Naive thymus-derived CD8-positive, alpha-beta T cell (primary cell): Measurements from ENCODE around the gene TRPM4. TPM values are rescaled to one million over a fixed set of nuclear protein-coding genes. Genes with fewer than 3 reads are reported as not detected.
"Not testable (repeated sequence)": the region's sequence is repeated elsewhere in the genome, so short reads cannot be mapped to it uniquely, and the experiment has no call there.

Source experiments
- ATAC-seq, 2 donors: fragments of 150-1000 bp; cut with Tn5 transposase in 1 of 2; sonication (Bioruptor Pico), chemical (Tn5 transposase) in 1 of 2; 1 replicate in 1 of 2; 2 replicates in 1 of 2; pipeline ENCODE4 v1.10.0; 2021; ENCODE audit warnings: mild to moderate bottlenecking in 2 of 2, moderate library complexity in 2 of 2
- POLR2A ChIA-PET: fragments of 350-600 bp; sonication (Branson Sonifier 250); formaldehyde crosslinking; loops from one replicate; lab custom pipeline; 2021; ENCODE audit warnings: antibody characterized with exemption; lab: Charles Lee
- DNase-seq, 10 donors: peaks; one replicate each; pipeline versions ENCODE4 v3.0.0 to v3.0.0-alpha.2; 2020 to 2022
- H3K27ac Mint-ChIP-seq, 10 donors: one replicate each; pipeline ENCODE4 v1.8.0; 2020 to 2022; ENCODE audit warnings: mild to moderate bottlenecking in 10 of 10, mixed read lengths in 10 of 10, moderate library complexity in 4 of 10, inconsistent platforms in 1 of 10
- H3K27me3 Mint-ChIP-seq, 5 donors: one replicate each; pipeline ENCODE4 v1.8.0; 2021 to 2022; ENCODE audit warnings: mixed read lengths in 5 of 5
- H3K36me3 Mint-ChIP-seq, 3 donors: one replicate each; pipeline ENCODE4 v1.8.0; 2020 to 2022; ENCODE audit warnings: mixed read lengths in 3 of 3, mild to moderate bottlenecking in 2 of 3, inconsistent platforms in 1 of 3
- H3K4me1 Mint-ChIP-seq, 4 donors: one replicate each; pipeline ENCODE4 v1.8.0; 2021 to 2022; ENCODE audit warnings: mixed read lengths in 4 of 4
- H3K4me3 Mint-ChIP-seq, 10 donors: one replicate each; pipeline ENCODE4 v1.8.0; 2020 to 2022; ENCODE audit warnings: mild to moderate bottlenecking in 10 of 10, mixed read lengths in 10 of 10, moderate library complexity in 6 of 10, inconsistent platforms in 1 of 10
- H3K9me3 Mint-ChIP-seq, 9 donors: one replicate each; pipeline ENCODE4 v1.8.0; 2020 to 2022; ENCODE audit warnings: mixed read lengths in 9 of 9, mild to moderate bottlenecking in 3 of 9, inconsistent platforms in 1 of 9, moderate library complexity in 1 of 9
- polyA plus RNA-seq, 3 donors: library from polyadenylated mRNA; unstranded; fragments of 300-500 nt; fragmentation: Illumina TruSeq; gene quantifications; one replicate each; pipeline ENCODE4 v1.2.3, GENCODE V29; 2021
- total RNA-seq, 8 experiments: library from RNA in 2 of 8; stranded (reverse) in 2 of 8; gene quantifications; one replicate each; pipeline ENCODE4 v1.2.3 and lab custom pipeline; 2021 to 2026

TRPM4 gene
- total and polyA plus RNA-seq, 5 experiments from 2014 or later, result not detected

GRCh38 chr19:49118565-49119410 lies 38.8 kb upstream of the TRPM4 start, which contains the start of gene C19orf73:
TSS of gene C19orf73 (minus strand) at chr19:49119143. CDS start at chr19:49119022, 121 bp downstream.
- H3K9me3 Mint-ChIP-seq, result no peaks in the 10 kb centered on the region
- H3K4me1 Mint-ChIP-seq, result peaks cover 17 to 42% (median 40%) of the 10 kb centered on the region in 4 donors

GRCh38 chr19:49119411-49120324 lies 37.9 kb upstream of the TRPM4 start, which contains the start of gene PPFIA3:
TSS of gene PPFIA3 (plus strand) at chr19:49119544. CDS start at chr19:49127874, 8,330 bp downstream.
- H3K27me3 Mint-ChIP-seq, result peaks cover 0 to 7% (median 0%) of the 10 kb centered on the region in 5 donors
- DNase-seq (peak in 2 of 10 donors; percentile 21 to 25), ATAC-seq (peak in 1 of 2 donors; percentile 10)
- no peaks in the 10 kb centered on the region for H3K9me3 Mint-ChIP-seq
- POLR2A ChIA-PET, result interaction anchor here (0.6 to 3.7 kb wide), 5 partner anchors 8 to 135 kb away, joined by 3 to 23 read pairs (median 5); no protein-coding TSS in a partner anchor
- H3K4me1 Mint-ChIP-seq, result peaks cover 16 to 39% (median 37%) of the 10 kb centered on the region in 4 donors
- H3K27ac Mint-ChIP-seq, result peak within 1 kb of the TSS; percentile 87 to 97 (median 94)
- H3K4me3 Mint-ChIP-seq, result peak within 1 kb of the TSS; percentile 78 to 94 (median 90)
- H3K36me3 Mint-ChIP-seq, result no peaks in the 10 kb centered on the region

More at GRCh38 chr19:49118565-49119410, 38.8 kb upstream of the TRPM4 start, which contains the start of gene C19orf73:
- POLR2A ChIA-PET, result interaction anchor here (0.8 to 3.7 kb wide), 4 partner anchors 9 to 126 kb away, joined by 4 to 23 read pairs (median 6); partner anchors contain the start of genes GYS1 and RUVBL2
- Mint-ChIP-seq H3K36me3 (no peaks in the 10 kb centered on the region), H3K4me3 (peak within 1 kb of the TSS; percentile 78 to 94 (median 90)), H3K27me3 (peaks cover 0 to 7% (median 0%) of the 10 kb centered on the region in 5 donors), H3K27ac (peak within 1 kb of the TSS; percentile 87 to 97 (median 94))
- peak; percentile 91 to 98 (median 96) for DNase-seq
- peak; percentile 72 to 78 for ATAC-seq

GRCh38 chr19:49120325-49120683 lies 37.3 kb upstream of the TRPM4 start:
- no peaks in the 10 kb centered on the region for H3K9me3 Mint-ChIP-seq
- H3K4me3 Mint-ChIP-seq, result peak overlapping the region; percentile 68 to 89 (median 77)
- H3K36me3 Mint-ChIP-seq, result no peaks in the 10 kb centered on the region
- peaks cover 16 to 35% (median 32%) of the 10 kb centered on the region in 4 donors for H3K4me1 Mint-ChIP-seq
- H3K27ac Mint-ChIP-seq, result peak overlapping the region in 3 of 10 donors; percentile 46 to 81 (median 60)
- H3K27me3 Mint-ChIP-seq, result peaks cover 0 to 7% (median 0%) of the 10 kb centered on the region in 5 donors
- no peak for DNase-seq
- POLR2A ChIA-PET, result interaction anchor here (0.6 to 3.7 kb wide), 3 partner anchors 8 to 136 kb away, joined by 3 to 23 read pairs (median 6); no protein-coding TSS in a partner anchor
- ATAC-seq, result no peak

- H3K27ac Mint-ChIP-seq, result peak overlapping the region in 5 of 10 donors; percentile 42 to 81 (median 60)
- peaks cover 0 to 7% (median 0%) of the 10 kb centered on the region in 5 donors for H3K27me3 Mint-ChIP-seq
- peak overlapping the region; percentile 68 to 89 (median 77) for H3K4me3 Mint-ChIP-seq
- no peak for ATAC-seq
- POLR2A ChIA-PET, result interaction anchor here (0.6 to 1.8 kb wide), 2 partner anchors 27 to 34 kb away, joined by 6 read pairs; no protein-coding TSS in a partner anchor
- no peaks in the 10 kb centered on the region for H3K9me3 Mint-ChIP-seq
- no peak for DNase-seq
- H3K36me3 Mint-ChIP-seq, result no peaks in the 10 kb centered on the region
- peaks cover 16 to 35% (median 31%) of the 10 kb centered on the region in 4 donors for H3K4me1 Mint-ChIP-seq
These were observed 36.7 kb upstream of the TRPM4 start for GRCh38 chr19:49120868-49121267.

GRCh38 chr19:49121841-49122240 lies 35.8 kb upstream of the TRPM4 start:
- H3K27me3 Mint-ChIP-seq, DNase-seq, H3K9me3 Mint-ChIP-seq, ATAC-seq, H3K36me3 Mint-ChIP-seq, H3K27ac Mint-ChIP-seq: not testable (repeated sequence)
- POLR2A ChIA-PET, result interaction anchor here (0.7 to 1.8 kb wide), 3 partner anchors 26 to 65 kb away, joined by 3 to 6 read pairs (median 4); no protein-coding TSS in a partner anchor
- Mint-ChIP-seq H3K4me3 (peak overlapping the region in 2 of 10 donors; percentile 34 to 56), H3K4me1 (peaks cover 16 to 26% (median 24%) of the 10 kb centered on the region in 4 donors)

GRCh38 chr19:49123285-49123684 lies 34.3 kb upstream of the TRPM4 start:
- H3K4me1 Mint-ChIP-seq, result peaks cover 12 to 20% (median 18%) of the 10 kb centered on the region in 4 donors
- ATAC-seq, H3K36me3 Mint-ChIP-seq, H3K27me3 Mint-ChIP-seq, H3K4me3 Mint-ChIP-seq, DNase-seq, H3K9me3 Mint-ChIP-seq, POLR2A ChIA-PET, H3K27ac Mint-ChIP-seq: not testable (repeated sequence)

- no peak overlapping the region for H3K27ac Mint-ChIP-seq
- ATAC-seq (no peak), DNase-seq (no peak)
- H3K9me3 Mint-ChIP-seq, result no peaks in the 10 kb centered on the region
- H3K27me3 Mint-ChIP-seq, result peaks cover 0 to 7% (median 0%) of the 10 kb centered on the region in 5 donors
- H3K4me1 Mint-ChIP-seq, result peaks cover 18 to 27% (median 22%) of the 10 kb centered on the region in 4 donors
- POLR2A ChIA-PET, result no interaction called here
- no peaks in the 10 kb centered on the region for H3K36me3 Mint-ChIP-seq
- H3K4me3 Mint-ChIP-seq, result no peak overlapping the region
These were observed 32.4 kb upstream of the TRPM4 start for GRCh38 chr19:49125025-49125731.

- Mint-ChIP-seq H3K36me3 (no peaks in the 10 kb centered on the region), H3K9me3 (no peaks in the 10 kb centered on the region), H3K27me3 (peaks cover 0 to 3% (median 0%) of the 10 kb centered on the region in 5 donors), H3K27ac (no peak overlapping the region), H3K4me1 (peaks cover 10 to 19% (median 13%) of the 10 kb centered on the region in 4 donors), H3K4me3 (no peak overlapping the region)
- POLR2A ChIA-PET, result interaction anchor here (0.6 to 1.2 kb wide), 3 partner anchors 22 to 731 kb away, joined by 3 to 9 read pairs (median 3); no protein-coding TSS in a partner anchor
- no peak for ATAC-seq
- DNase-seq, result no peak
These were observed 31.0 kb upstream of the TRPM4 start for GRCh38 chr19:49126575-49126974.

- not testable (repeated sequence) for DNase-seq, H3K36me3 Mint-ChIP-seq, H3K9me3 Mint-ChIP-seq, ATAC-seq, H3K27me3 Mint-ChIP-seq, H3K27ac Mint-ChIP-seq
- H3K4me1 Mint-ChIP-seq, result peaks cover 10 to 19% (median 13%) of the 10 kb centered on the region in 4 donors
- H3K4me3 Mint-ChIP-seq, result peak overlapping the region in 5 of 10 donors; percentile 7 to 84 (median 22)
- POLR2A ChIA-PET, result interaction anchor here (0.6 to 2.4 kb wide), 7 partner anchors 9 to 732 kb away, joined by 3 to 23 read pairs (median 5); partner anchors contain the start of genes C19orf73, GYS1, LIN7B and PPFIA3
These were observed 30.4 kb upstream of the TRPM4 start for GRCh38 chr19:49127225-49127624.

- peak overlapping the region; percentile 77 to 95 (median 89) for H3K4me3 Mint-ChIP-seq
- H3K4me1 Mint-ChIP-seq, result peaks cover 10 to 22% (median 14%) of the 10 kb centered on the region in 4 donors
- POLR2A ChIA-PET, result interaction anchor here (0.6 to 2.4 kb wide), 8 partner anchors 10 to 315 kb away, joined by 3 to 23 read pairs (median 3); partner anchors contain the start of genes C19orf73, GYS1, LIN7B and PPFIA3
- ATAC-seq, result peak; percentile 91 to 93
- no peaks in the 10 kb centered on the region for H3K27me3 Mint-ChIP-seq
- peak overlapping the region; percentile 49 to 94 (median 88) for H3K27ac Mint-ChIP-seq
- DNase-seq, result peak; percentile 88 to 96 (median 94)
- H3K9me3 Mint-ChIP-seq, result no peaks in the 10 kb centered on the region
- no peaks in the 10 kb centered on the region for H3K36me3 Mint-ChIP-seq
These were observed 29.7 kb upstream of the TRPM4 start for GRCh38 chr19:49127674-49128544.
